ENCODE data around the gene NDUFB10.
"Not testable (repeated sequence)": the region's sequence is repeated elsewhere in the genome, so short reads cannot be mapped to it uniquely, and the experiment has no call there.

The NDUFB10 gene

DNA sequence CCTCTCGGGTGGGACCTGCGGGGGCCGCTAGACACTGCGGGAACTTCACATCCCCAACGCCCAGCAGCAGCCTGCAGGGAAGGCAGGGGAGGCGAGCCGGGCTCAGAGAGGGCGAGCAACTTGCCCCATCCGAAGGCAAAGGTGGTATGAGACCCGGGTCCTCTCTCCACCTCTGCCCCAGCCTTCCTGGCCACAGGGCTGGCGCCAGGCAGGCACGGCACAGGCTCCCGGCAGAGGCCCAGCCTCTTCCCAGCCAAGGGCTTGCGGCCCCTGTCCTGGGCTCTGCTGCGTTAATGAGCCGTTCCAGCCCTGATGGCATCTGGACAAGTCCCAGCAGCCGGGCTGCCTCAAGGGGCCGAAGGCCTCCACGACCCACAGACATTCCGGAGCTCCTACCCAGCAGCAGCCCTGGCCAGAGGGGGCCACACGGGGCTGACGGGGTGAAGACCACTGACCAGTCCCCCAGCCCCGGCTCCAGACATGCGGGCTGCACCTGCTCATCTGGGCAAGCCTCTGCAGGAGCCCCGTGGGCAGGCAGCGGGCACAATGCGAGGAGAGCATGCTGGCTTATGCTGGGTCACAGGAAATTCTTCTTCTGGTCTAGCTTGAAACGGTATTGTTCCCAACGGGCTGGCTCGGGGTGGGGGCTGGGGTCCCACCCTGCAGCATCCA is 39.9 kb upstream of the NDUFB10 start:
- H3K27me3 ChIP-seq (ENCODE audit: insufficient read depth, insufficient read length) = peaks cover 63% of the 10 kb centered on the region
- no peaks in the 10 kb centered on the region for H3K36me3 ChIP-seq (ENCODE audit: insufficient read depth, insufficient read length, low read length)
- DNase-seq (ENCODE audit: low read depth, low spot score) = no peak

DNA sequence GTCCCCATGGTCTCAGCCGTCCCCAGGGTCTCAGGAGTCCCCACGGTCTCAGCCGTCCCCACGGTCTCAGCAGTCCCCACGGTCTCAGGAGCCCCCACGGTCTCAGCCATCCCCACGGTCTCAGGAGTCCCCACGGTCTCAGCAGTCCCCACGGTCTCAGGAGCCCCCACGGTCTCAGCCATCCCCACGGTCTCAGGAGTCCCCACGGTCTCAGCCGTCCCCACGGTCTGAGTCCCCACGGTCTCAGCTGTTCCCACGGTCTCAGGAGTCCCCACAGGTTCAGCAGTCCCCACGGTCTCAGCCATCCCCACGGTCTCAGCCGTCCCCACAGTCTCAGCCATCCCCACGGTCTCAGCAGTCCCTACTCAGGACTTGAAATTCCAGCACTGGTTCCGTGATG is 39.2 kb upstream of the NDUFB10 start:
- not testable (repeated sequence) for H3K36me3 ChIP-seq (ENCODE audit: insufficient read depth, insufficient read length, low read length); DNase-seq (ENCODE audit: low read depth, low spot score); H3K9ac ChIP-seq (ENCODE audit: insufficient read length, low read depth); H3K9me3 ChIP-seq (ENCODE audit: insufficient read depth, low read length); H3K4me3 ChIP-seq (ENCODE audit: insufficient read length, low read depth)
- H3K27me3 ChIP-seq (ENCODE audit: insufficient read depth, insufficient read length) = peaks cover 63% of the 10 kb centered on the region
- H3K4me1 ChIP-seq (ENCODE audit: insufficient read depth, insufficient read length) = peaks cover 47% of the 10 kb centered on the region

More for the DNA sequence above, 39.9 kb upstream of the NDUFB10 start:
- H3K4me1 ChIP-seq (ENCODE audit: insufficient read depth, insufficient read length) = peaks cover 50% of the 10 kb centered on the region
- H3K4me3 ChIP-seq (ENCODE audit: insufficient read length, low read depth) = no peak overlapping the region
- TF ChIP-seq ZNF274 (IDR thresholded peaks at IDR 0.05; ENCODE audit: low read depth, low read length) = no peak
- no peak for TF ChIP-seq SUZ12 (IDR thresholded peaks at IDR 0.05; ENCODE audit: extremely low read depth, insufficient read depth, insufficient read length)
- TF ChIP-seq YY1 (IDR thresholded peaks at IDR 0.05; ENCODE audit: insufficient read depth, insufficient read length) = no peak
- no peak overlapping the region for H3K9ac ChIP-seq (ENCODE audit: insufficient read length, low read depth)
- H3K9me3 ChIP-seq (ENCODE audit: insufficient read depth, low read length) = no peaks in the 10 kb centered on the region

DNA sequence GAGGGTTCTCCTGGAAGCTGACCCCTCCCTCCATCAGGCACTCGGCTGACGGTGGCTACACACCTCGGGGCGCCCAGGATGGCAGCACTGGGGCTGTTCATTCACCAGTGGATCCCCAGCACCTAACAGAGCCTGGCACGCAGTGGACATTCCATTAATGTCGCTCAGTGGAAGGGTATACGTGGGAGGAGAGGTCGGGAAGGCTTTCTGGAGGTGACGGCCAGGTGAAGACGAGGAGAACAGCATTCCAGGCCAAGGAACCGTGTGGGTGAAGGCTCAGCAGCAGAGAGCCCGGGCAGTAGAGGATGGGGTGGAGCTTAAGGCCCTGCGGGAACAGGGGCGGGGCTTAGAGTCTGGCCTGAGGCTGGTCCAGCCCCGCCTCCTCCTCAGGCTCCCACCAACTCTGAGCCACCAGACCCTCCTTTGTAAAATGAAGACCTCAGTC is 38.6 kb upstream of the NDUFB10 start:
- peak; percentile 63 for DNase-seq (ENCODE audit: low read depth, low spot score)
- TF ChIP-seq SUZ12 (IDR thresholded peaks at IDR 0.05; ENCODE audit: extremely low read depth, insufficient read depth, insufficient read length) = no peak
- TF ChIP-seq YY1 (IDR thresholded peaks at IDR 0.05; ENCODE audit: insufficient read depth, insufficient read length) = no peak
- TF ChIP-seq ZNF274 (IDR thresholded peaks at IDR 0.05; ENCODE audit: low read depth, low read length) = no peak
- H3K4me3 ChIP-seq (ENCODE audit: insufficient read length, low read depth) = no peak overlapping the region
- H3K9me3 ChIP-seq (ENCODE audit: insufficient read depth, low read length) = no peaks in the 10 kb centered on the region
- H3K4me1 ChIP-seq (ENCODE audit: insufficient read depth, insufficient read length) = peaks cover 49% of the 10 kb centered on the region
- no peaks in the 10 kb centered on the region for H3K36me3 ChIP-seq (ENCODE audit: insufficient read depth, insufficient read length, low read length)
- peak overlapping the region; percentile 7 for H3K9ac ChIP-seq (ENCODE audit: insufficient read length, low read depth)
- peaks cover 60% of the 10 kb centered on the region for H3K27me3 ChIP-seq (ENCODE audit: insufficient read depth, insufficient read length)

DNA sequence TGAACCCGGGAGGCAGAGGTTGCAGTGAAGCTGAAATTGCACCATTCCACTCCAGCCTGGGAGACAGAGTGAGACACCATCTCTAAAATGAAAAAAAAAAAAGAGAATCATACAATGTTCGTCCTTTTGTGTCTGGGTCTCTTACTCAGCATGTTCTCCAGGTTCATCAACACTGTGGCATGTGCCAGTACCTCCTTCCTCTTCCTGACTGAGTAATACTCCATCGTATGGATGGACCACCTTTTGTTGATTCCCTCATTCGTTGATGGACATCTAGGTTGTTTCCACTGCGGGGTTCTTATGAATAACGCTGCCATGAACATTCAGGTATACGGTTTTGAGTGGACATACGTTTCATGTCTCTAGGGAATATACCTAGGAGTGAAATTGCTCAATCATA is 37.0 kb upstream of the NDUFB10 start:
- Histone ChIP-seq H3K4me1 (ENCODE audit: insufficient read depth, insufficient read length) (peaks cover 36% of the 10 kb centered on the region), H3K4me3 (ENCODE audit: insufficient read length, low read depth) (no peak overlapping the region), H3K9ac (ENCODE audit: insufficient read length, low read depth) (no peak overlapping the region), H3K9me3 (ENCODE audit: insufficient read depth, low read length) (no peaks in the 10 kb centered on the region), H3K36me3 (ENCODE audit: insufficient read depth, insufficient read length, low read length) (no peaks in the 10 kb centered on the region), H3K27me3 (ENCODE audit: insufficient read depth, insufficient read length) (peaks cover 53% of the 10 kb centered on the region)
- no peak for TF ChIP-seq SUZ12 (IDR thresholded peaks at IDR 0.05; ENCODE audit: extremely low read depth, insufficient read depth, insufficient read length)
- no peak for TF ChIP-seq YY1 (IDR thresholded peaks at IDR 0.05; ENCODE audit: insufficient read depth, insufficient read length)
- TF ChIP-seq ZNF274 (IDR thresholded peaks at IDR 0.05; ENCODE audit: low read depth, low read length) = no peak
- no peak for DNase-seq (ENCODE audit: low read depth, low spot score)

DNA sequence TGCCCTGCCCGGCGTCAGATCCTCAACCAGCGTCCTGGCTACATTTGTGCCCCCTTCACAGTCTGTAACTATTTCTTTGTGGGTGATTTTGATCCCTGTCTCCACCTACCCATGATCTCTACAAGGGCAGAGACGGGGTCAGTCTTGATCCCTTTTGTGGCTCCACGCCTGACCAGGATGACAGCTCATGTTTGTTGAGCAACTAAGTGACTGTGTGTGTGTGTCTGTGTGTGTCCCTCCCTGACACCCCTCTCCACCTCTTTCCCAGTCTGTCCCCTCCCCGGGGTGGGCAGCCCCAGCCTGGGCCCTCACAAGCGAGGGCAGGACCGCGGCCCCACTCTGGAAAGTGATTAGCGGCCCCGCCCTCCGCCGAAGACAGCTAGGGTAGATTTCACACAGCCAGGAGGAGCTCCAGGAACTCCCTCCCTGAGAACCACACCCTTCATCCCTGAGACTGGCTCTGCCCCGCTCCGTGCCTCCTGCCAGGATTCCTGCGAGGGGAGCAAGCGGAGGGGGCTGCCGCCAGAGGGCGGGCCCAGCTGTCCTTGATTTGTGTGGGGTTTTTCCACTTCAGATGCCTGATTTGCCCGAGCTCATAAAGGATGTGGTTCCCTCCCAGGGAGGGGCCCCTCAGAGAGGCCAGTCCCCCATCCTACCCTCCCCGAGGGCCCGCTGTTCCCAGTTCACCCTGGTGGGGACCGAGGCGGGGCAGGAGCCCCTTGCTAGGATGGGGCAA is 35.9 kb upstream of the NDUFB10 start:
- Histone ChIP-seq H3K4me3 (ENCODE audit: insufficient read length, low read depth) (peak overlapping the region; percentile 19), H3K36me3 (ENCODE audit: insufficient read depth, insufficient read length, low read length) (no peaks in the 10 kb centered on the region), H3K4me1 (ENCODE audit: insufficient read depth, insufficient read length) (peaks cover 32% of the 10 kb centered on the region), H3K27me3 (ENCODE audit: insufficient read depth, insufficient read length) (peaks cover 45% of the 10 kb centered on the region), H3K9ac (ENCODE audit: insufficient read length, low read depth) (peak overlapping the region; percentile 52), H3K9me3 (ENCODE audit: insufficient read depth, low read length) (no peaks in the 10 kb centered on the region)
- TF ChIP-seq YY1 (IDR thresholded peaks at IDR 0.05; ENCODE audit: insufficient read depth, insufficient read length) = no peak
- no peak for TF ChIP-seq ZNF274 (IDR thresholded peaks at IDR 0.05; ENCODE audit: low read depth, low read length)
- no peak for TF ChIP-seq SUZ12 (IDR thresholded peaks at IDR 0.05; ENCODE audit: extremely low read depth, insufficient read depth, insufficient read length)
- DNase-seq (ENCODE audit: low read depth, low spot score) = peak; percentile 51

DNA sequence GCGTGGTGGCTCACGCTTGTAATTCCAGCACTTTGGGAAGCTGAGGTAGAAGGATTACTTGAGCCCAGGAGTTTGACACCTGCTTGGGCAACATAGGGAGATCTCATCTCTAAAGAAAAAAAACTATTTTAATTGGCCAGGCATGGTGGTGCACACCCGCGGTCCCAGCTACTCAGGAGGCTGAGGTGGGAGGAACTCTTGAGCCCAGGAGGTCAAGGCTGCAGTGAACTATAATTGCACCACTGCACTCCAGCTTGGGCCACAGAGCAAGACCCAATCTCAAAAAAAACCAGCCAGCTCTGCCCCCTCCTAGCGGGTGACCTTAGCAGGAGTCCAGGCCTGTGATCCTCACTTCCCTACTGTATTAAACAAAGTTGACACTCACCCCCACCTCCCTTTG is 35.2 kb upstream of the NDUFB10 start:
- H3K4me1 ChIP-seq (ENCODE audit: insufficient read depth, insufficient read length) = peaks cover 30% of the 10 kb centered on the region

DNA sequence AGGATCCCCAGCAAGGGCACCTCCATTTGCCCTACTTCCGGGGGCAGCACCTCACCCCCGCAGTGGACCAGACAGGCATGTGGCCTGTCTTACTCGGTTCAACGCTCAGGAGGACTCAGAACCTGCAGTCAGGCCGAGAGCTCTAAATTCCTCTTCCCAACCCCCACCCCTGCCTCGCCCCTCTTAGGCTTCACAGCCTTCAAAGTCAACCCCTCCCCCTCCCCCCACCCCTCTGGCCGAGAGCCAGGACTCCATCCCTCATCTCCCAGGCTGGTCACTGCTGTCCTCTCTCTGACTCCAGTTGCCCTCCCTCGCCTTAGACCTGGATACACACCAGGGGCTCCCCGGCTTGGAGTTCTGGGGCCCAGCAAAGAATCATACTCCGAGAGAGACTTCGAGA is 33.1 kb upstream of the NDUFB10 start:
- Histone ChIP-seq H3K9me3 (ENCODE audit: insufficient read depth, low read length) (peaks cover 8% of the 10 kb centered on the region; the same call in 1 of the 2 replicates), H3K9ac (ENCODE audit: insufficient read length, low read depth) (no peak overlapping the region), H3K4me3 (ENCODE audit: insufficient read length, low read depth) (no peak overlapping the region), H3K36me3 (ENCODE audit: insufficient read depth, insufficient read length, low read length) (no peaks in the 10 kb centered on the region), H3K27me3 (ENCODE audit: insufficient read depth, insufficient read length) (peaks cover 26% of the 10 kb centered on the region), H3K4me1 (ENCODE audit: insufficient read depth, insufficient read length) (peaks cover 22% of the 10 kb centered on the region)
- TF ChIP-seq YY1 (IDR thresholded peaks at IDR 0.05; ENCODE audit: insufficient read depth, insufficient read length) (no peak), SUZ12 (IDR thresholded peaks at IDR 0.05; ENCODE audit: extremely low read depth, insufficient read depth, insufficient read length) (no peak), ZNF274 (IDR thresholded peaks at IDR 0.05; ENCODE audit: low read depth, low read length) (no peak)
- peak; percentile 42 for DNase-seq (ENCODE audit: low read depth, low spot score)

More for the DNA sequence above, 35.2 kb upstream of the NDUFB10 start:
- H3K36me3 ChIP-seq (ENCODE audit: insufficient read depth, insufficient read length, low read length) = no peaks in the 10 kb centered on the region
- peak overlapping the region; percentile 52 for H3K9ac ChIP-seq (ENCODE audit: insufficient read length, low read depth)
- peaks cover 39% of the 10 kb centered on the region for H3K27me3 ChIP-seq (ENCODE audit: insufficient read depth, insufficient read length)
- TF ChIP-seq SUZ12 (IDR thresholded peaks at IDR 0.05; ENCODE audit: extremely low read depth, insufficient read depth, insufficient read length) = no peak
- no peak for TF ChIP-seq ZNF274 (IDR thresholded peaks at IDR 0.05; ENCODE audit: low read depth, low read length)
- DNase-seq (ENCODE audit: low read depth, low spot score) = no peak
- no peaks in the 10 kb centered on the region; the same call in 1 of the 2 replicates for H3K9me3 ChIP-seq (ENCODE audit: insufficient read depth, low read length)
- peak overlapping the region; percentile 19 for H3K4me3 ChIP-seq (ENCODE audit: insufficient read length, low read depth)

Data from NT2/D1 (cell line).